GM19324 (cell line): ENCODE results near the gene HMBS.
"Not testable (repeated sequence)": the region's sequence is repeated elsewhere in the genome, so short reads cannot be mapped to it uniquely, and the experiment has no call there.

Experiments used
- ATAC-seq: cut with Tn5 transposase; IDR thresholded peaks from one replicate; pipeline ENCODE4 v1.9.1; 2021; ENCODE audit warnings: mild to moderate bottlenecking, moderate library complexity; ENCODE audit not compliant: unreplicated experiment, low FRiP score

Gene HMBS

GRCh38 chr11:119100246-119100970 lies 15.7 kb downstream of the HMBS start:
- no peak for ATAC-seq

GRCh38 chr11:119100994-119101758 lies 16.5 kb downstream of the HMBS start:
- ATAC-seq = peak; percentile 18

GRCh38 chr11:119101759-119102423 lies 17.2 kb downstream of the HMBS start, which contains the start of gene DPAGT1:
TSS of gene DPAGT1 (minus strand) at chr11:119101853. CDS start at chr11:119101655, 198 bp downstream.
- ATAC-seq = peak; percentile 82

GRCh38 chr11:119103161-119103664 lies 18.5 kb downstream of the HMBS start:
- ATAC-seq = not testable (repeated sequence)

- ATAC-seq = no peak
These were observed 19.1 kb downstream of the HMBS start for GRCh38 chr11:119103793-119104192.

- peak; percentile 61 for ATAC-seq
These were observed 22.2 kb downstream of the HMBS start, which contains the start of gene C2CD2L for GRCh38 chr11:119106564-119107537. TSS of gene C2CD2L (plus strand) at chr11:119107344. CDS start at chr11:119107742, 398 bp downstream.

GRCh38 chr11:119107538-119108145 lies 23.0 kb downstream of the HMBS start:
- ATAC-seq = peak; percentile 24

GRCh38 chr11:119108146-119108856 lies 23.6 kb downstream of the HMBS start:
- ATAC-seq = no peak

- no peak for ATAC-seq
These were observed 24.2 kb downstream of the HMBS start for GRCh38 chr11:119108857-119109221.

GRCh38 chr11:119109843-119110242 lies 25.2 kb downstream of the HMBS start:
- no peak for ATAC-seq

GRCh38 chr11:119110439-119110838 lies 25.8 kb downstream of the HMBS start:
- no peak for ATAC-seq

- no peak for ATAC-seq
These were observed 26.8 kb downstream of the HMBS start for GRCh38 chr11:119111361-119111925.

GRCh38 chr11:119112314-119113020 lies 27.8 kb downstream of the HMBS start:
- no peak for ATAC-seq

- no peak for ATAC-seq
These were observed 29.0 kb downstream of the HMBS start for GRCh38 chr11:119113716-119114115.

GRCh38 chr11:119114351-119114750 lies 29.7 kb downstream of the HMBS start:
- ATAC-seq = no peak

GRCh38 chr11:119115484-119116234 lies 31.0 kb downstream of the HMBS start:
- no peak for ATAC-seq

GRCh38 chr11:119116235-119116594 lies 31.5 kb downstream of the HMBS start:
- no peak for ATAC-seq
